GM23338 (cell line): ENCODE measurements around the gene COX20.

Experiments
- CREB1 ChIP-seq: fragments of 250-450 bp; sonication (Bioruptor Pico); IDR thresholded peaks from 2 replicates; pipeline ENCODE4 v1.5.0; 2020; ENCODE audit warnings: low read depth, mild to moderate bottlenecking, moderate library complexity
- ETS1 ChIP-seq: IDR thresholded peaks from 2 replicates; pipeline ENCODE4 v1.6.1; 2016; ENCODE audit warnings: antibody characterized with exemption
- EZH2 ChIP-seq: fragments of 200-600 bp; sonication (generic); IDR thresholded peaks from one replicate; pipeline ENCODE4 v1.8.0; 2017; ENCODE audit warnings: antibody characterized with exemption, mild to moderate bottlenecking, low read depth; ENCODE audit not compliant: unreplicated experiment
- EZH2phosphoT487 ChIP-seq: fragments of 200-600 bp; sonication (generic); IDR thresholded peaks from one replicate; pipeline ENCODE4 v1.8.1; 2018; ENCODE audit warnings: antibody characterized with exemption; ENCODE audit not compliant: unreplicated experiment
- JUNB ChIP-seq: IDR thresholded peaks from one replicate; pipeline ENCODE4 v1.6.1; 2016; ENCODE audit warnings: antibody characterized with exemption; ENCODE audit not compliant: unreplicated experiment
- NANOG ChIP-seq: IDR thresholded peaks from 2 replicates; pipeline ENCODE4 v1.6.1; 2016; ENCODE audit warnings: antibody characterized with exemption, borderline replicate concordance
- POLR2AphosphoS5 ChIP-seq: IDR thresholded peaks from 2 replicates; pipeline ENCODE4 v1.6.1; 2016; ENCODE audit warnings: antibody characterized with exemption, low read depth
- STAT1 ChIP-seq: IDR thresholded peaks from one replicate; pipeline ENCODE4 v1.6.1; 2016; ENCODE audit warnings: antibody characterized with exemption; ENCODE audit not compliant: unreplicated experiment
- ZNF114 ChIP-seq: fragments of 250-450 bp; sonication (Bioruptor Pico); IDR thresholded peaks from 2 replicates; pipeline ENCODE4 v1.5.0; 2020; ENCODE audit warnings: mild to moderate bottlenecking, moderate library complexity
- ZNF331 ChIP-seq: fragments of 250-450 bp; sonication (Bioruptor Pico); IDR thresholded peaks from 2 replicates; pipeline ENCODE4 v1.5.0; 2020; ENCODE audit warnings: low read depth, mild to moderate bottlenecking, moderate library complexity
- TF ChIP-seq, protein P1 (sequence below), 2 experiments: fragments of 200-600 bp in 1 of 2; sonication (generic) in 1 of 2; conservative IDR thresholded peaks; 2 replicates each; pipeline versions ENCODE4 v1.5.1 to v1.6.1; 2016 to 2017; ENCODE audit warnings: antibody characterized with exemption in 2 of 2, low read depth in 2 of 2, mild to moderate bottlenecking in 2 of 2, moderate library complexity in 1 of 2
- TF ChIP-seq, protein P2 (sequence below): IDR thresholded peaks from one replicate; pipeline ENCODE4 v1.6.1; 2018; ENCODE audit warnings: antibody characterized with exemption; ENCODE audit not compliant: unreplicated experiment
- TF ChIP-seq, protein P3 (sequence below): fragments of 250-450 bp; sonication (Bioruptor Pico); IDR thresholded peaks from 2 replicates; pipeline ENCODE4 v1.5.0; 2020; ENCODE audit warnings: mild to moderate bottlenecking, moderate library complexity

- TF ChIP-seq EZH2 (no peak), POLR2AphosphoS5 (no peak), JUNB (no peak), CREB1 (CRISPR knock-in tag) (no peak), ETS1 (no peak), STAT1 (no peak), EZH2phosphoT487 (no peak), ZNF114 (CRISPR knock-in tag) (no peak), NANOG (no peak), ZNF331 (CRISPR knock-in tag) (no peak)
- TF ChIP-seq, protein P1, sequence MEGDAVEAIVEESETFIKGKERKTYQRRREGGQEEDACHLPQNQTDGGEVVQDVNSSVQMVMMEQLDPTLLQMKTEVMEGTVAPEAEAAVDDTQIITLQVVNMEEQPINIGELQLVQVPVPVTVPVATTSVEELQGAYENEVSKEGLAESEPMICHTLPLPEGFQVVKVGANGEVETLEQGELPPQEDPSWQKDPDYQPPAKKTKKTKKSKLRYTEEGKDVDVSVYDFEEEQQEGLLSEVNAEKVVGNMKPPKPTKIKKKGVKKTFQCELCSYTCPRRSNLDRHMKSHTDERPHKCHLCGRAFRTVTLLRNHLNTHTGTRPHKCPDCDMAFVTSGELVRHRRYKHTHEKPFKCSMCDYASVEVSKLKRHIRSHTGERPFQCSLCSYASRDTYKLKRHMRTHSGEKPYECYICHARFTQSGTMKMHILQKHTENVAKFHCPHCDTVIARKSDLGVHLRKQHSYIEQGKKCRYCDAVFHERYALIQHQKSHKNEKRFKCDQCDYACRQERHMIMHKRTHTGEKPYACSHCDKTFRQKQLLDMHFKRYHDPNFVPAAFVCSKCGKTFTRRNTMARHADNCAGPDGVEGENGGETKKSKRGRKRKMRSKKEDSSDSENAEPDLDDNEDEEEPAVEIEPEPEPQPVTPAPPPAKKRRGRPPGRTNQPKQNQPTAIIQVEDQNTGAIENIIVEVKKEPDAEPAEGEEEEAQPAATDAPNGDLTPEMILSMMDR (conservative IDR thresholded peaks at IDR 0.05; ENCODE audit: low read depth in 2 of 2) = no peak
- TF ChIP-seq, protein P2, sequence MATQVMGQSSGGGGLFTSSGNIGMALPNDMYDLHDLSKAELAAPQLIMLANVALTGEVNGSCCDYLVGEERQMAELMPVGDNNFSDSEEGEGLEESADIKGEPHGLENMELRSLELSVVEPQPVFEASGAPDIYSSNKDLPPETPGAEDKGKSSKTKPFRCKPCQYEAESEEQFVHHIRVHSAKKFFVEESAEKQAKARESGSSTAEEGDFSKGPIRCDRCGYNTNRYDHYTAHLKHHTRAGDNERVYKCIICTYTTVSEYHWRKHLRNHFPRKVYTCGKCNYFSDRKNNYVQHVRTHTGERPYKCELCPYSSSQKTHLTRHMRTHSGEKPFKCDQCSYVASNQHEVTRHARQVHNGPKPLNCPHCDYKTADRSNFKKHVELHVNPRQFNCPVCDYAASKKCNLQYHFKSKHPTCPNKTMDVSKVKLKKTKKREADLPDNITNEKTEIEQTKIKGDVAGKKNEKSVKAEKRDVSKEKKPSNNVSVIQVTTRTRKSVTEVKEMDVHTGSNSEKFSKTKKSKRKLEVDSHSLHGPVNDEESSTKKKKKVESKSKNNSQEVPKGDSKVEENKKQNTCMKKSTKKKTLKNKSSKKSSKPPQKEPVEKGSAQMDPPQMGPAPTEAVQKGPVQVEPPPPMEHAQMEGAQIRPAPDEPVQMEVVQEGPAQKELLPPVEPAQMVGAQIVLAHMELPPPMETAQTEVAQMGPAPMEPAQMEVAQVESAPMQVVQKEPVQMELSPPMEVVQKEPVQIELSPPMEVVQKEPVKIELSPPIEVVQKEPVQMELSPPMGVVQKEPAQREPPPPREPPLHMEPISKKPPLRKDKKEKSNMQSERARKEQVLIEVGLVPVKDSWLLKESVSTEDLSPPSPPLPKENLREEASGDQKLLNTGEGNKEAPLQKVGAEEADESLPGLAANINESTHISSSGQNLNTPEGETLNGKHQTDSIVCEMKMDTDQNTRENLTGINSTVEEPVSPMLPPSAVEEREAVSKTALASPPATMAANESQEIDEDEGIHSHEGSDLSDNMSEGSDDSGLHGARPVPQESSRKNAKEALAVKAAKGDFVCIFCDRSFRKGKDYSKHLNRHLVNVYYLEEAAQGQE = no peak
- TF ChIP-seq, protein P3, sequence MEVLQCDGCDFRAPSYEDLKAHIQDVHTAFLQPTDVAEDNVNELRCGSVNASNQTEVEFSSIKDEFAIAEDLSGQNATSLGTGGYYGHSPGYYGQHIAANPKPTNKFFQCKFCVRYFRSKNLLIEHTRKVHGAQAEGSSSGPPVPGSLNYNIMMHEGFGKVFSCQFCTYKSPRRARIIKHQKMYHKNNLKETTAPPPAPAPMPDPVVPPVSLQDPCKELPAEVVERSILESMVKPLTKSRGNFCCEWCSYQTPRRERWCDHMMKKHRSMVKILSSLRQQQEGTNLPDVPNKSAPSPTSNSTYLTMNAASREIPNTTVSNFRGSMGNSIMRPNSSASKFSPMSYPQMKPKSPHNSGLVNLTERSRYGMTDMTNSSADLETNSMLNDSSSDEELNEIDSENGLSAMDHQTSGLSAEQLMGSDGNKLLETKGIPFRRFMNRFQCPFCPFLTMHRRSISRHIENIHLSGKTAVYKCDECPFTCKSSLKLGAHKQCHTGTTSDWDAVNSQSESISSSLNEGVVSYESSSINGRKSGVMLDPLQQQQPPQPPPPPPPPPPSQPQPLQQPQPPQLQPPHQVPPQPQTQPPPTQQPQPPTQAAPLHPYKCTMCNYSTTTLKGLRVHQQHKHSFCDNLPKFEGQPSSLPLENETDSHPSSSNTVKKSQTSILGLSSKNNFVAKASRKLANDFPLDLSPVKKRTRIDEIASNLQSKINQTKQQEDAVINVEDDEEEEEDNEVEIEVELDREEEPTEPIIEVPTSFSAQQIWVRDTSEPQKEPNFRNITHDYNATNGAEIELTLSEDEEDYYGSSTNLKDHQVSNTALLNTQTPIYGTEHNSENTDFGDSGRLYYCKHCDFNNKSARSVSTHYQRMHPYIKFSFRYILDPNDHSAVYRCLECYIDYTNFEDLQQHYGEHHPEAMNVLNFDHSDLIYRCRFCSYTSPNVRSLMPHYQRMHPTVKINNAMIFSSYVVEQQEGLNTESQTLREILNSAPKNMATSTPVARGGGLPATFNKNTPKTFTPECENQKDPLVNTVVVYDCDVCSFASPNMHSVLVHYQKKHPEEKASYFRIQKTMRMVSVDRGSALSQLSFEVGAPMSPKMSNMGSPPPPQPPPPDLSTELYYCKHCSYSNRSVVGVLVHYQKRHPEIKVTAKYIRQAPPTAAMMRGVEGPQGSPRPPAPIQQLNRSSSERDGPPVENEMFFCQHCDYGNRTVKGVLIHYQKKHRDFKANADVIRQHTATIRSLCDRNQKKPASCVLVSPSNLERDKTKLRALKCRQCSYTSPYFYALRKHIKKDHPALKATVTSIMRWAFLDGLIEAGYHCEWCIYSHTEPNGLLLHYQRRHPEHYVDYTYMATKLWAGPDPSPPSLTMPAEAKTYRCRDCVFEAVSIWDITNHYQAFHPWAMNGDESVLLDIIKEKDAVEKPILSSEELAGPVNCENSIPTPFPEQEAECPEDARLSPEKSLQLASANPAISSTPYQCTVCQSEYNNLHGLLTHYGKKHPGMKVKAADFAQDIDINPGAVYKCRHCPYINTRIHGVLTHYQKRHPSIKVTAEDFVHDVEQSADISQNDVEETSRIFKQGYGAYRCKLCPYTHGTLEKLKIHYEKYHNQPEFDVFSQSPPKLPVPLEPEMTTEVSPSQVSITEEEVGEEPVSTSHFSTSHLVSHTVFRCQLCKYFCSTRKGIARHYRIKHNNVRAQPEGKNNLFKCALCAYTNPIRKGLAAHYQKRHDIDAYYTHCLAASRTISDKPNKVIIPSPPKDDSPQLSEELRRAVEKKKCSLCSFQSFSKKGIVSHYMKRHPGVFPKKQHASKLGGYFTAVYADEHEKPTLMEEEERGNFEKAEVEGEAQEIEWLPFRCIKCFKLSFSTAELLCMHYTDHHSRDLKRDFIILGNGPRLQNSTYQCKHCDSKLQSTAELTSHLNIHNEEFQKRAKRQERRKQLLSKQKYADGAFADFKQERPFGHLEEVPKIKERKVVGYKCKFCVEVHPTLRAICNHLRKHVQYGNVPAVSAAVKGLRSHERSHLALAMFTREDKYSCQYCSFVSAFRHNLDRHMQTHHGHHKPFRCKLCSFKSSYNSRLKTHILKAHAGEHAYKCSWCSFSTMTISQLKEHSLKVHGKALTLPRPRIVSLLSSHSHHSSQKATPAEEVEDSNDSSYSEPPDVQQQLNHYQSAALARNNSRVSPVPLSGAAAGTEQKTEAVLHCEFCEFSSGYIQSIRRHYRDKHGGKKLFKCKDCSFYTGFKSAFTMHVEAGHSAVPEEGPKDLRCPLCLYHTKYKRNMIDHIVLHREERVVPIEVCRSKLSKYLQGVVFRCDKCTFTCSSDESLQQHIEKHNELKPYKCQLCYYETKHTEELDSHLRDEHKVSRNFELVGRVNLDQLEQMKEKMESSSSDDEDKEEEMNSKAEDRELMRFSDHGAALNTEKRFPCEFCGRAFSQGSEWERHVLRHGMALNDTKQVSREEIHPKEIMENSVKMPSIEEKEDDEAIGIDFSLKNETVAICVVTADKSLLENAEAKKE (CRISPR knock-in tag) = no peak
Observed at GRCh38 chr1:244866355-244866754, 30.9 kb downstream of the COX20 start.
